MM.1S (cell line): ENCODE data around the gene LRRC56.

ENCODE experiments used
- DNase-seq: peaks from one replicate; pipeline ENCODE4 v3.0.0-alpha.2; 2015
- H2AFZ ChIP-seq: fragments of 300-600 bp; sonication (generic); 2 replicates; pipeline ENCODE4 v1.6.0; 2016; ENCODE audit warnings: antibody characterized with exemption, low read length
- H3F3A ChIP-seq: fragments of 300-600 bp; sonication (generic); 2 replicates; pipeline ENCODE4 v1.6.1; 2016; ENCODE audit warnings: mild to moderate bottlenecking, antibody characterized with exemption, low read length, moderate library complexity, mixed read lengths; ENCODE audit not compliant: insufficient read depth
- H3K27ac ChIP-seq: fragments of 300-600 bp; sonication (generic); 2 replicates; pipeline ENCODE4 v1.5.1; 2016; ENCODE audit warnings: mild to moderate bottlenecking, low read length
- H3K27me3 ChIP-seq: fragments of 300-600 bp; sonication (generic); replicated peaks from 2 replicates; pipeline ENCODE4 v1.6.0; 2016; ENCODE audit warnings: low read length; ENCODE audit not compliant: insufficient read depth
- H3K36me3 ChIP-seq: fragments of 300-600 bp; sonication (generic); replicated peaks from 2 replicates; pipeline ENCODE4 v1.6.1; 2016; ENCODE audit warnings: mild to moderate bottlenecking, low read length, mixed read lengths; ENCODE audit not compliant: insufficient read depth
- H3K4me1 ChIP-seq: fragments of 300-600 bp; sonication (generic); 2 replicates; pipeline ENCODE4 v1.6.1; 2016; ENCODE audit warnings: low read length, mixed read lengths
- H3K4me2 ChIP-seq: fragments of 300-600 bp; sonication (generic); 2 replicates; pipeline ENCODE4 v1.6.0; 2016; ENCODE audit warnings: low read depth, low read length
- H3K4me3 ChIP-seq: fragments of 300-600 bp; sonication (generic); 2 replicates; pipeline ENCODE4 v1.5.1; 2016; ENCODE audit warnings: low read length, mixed read lengths
- H3K79me2 ChIP-seq: fragments of 300-600 bp; sonication (generic); 2 replicates; pipeline ENCODE4 v1.6.1; 2016; ENCODE audit warnings: mixed run types, low read length, mixed read lengths
- H3K9ac ChIP-seq: fragments of 300-600 bp; sonication (generic); 2 replicates; pipeline ENCODE4 v1.6.1; 2016; ENCODE audit warnings: low read length, mixed read lengths
- H3K9me2 ChIP-seq: fragments of 300-600 bp; sonication (generic); replicated peaks from 2 replicates; pipeline ENCODE4 v1.6.1; 2016; ENCODE audit warnings: mild to moderate bottlenecking, low read length, mixed read lengths; ENCODE audit not compliant: insufficient read depth
- H3K9me3 ChIP-seq: fragments of 300-600 bp; sonication (generic); replicated peaks from 2 replicates; pipeline ENCODE4 v1.6.1; 2016; ENCODE audit warnings: mild to moderate bottlenecking, low read length, mixed read lengths; ENCODE audit not compliant: insufficient read depth
- H4K20me1 ChIP-seq: fragments of 300-600 bp; sonication (generic); 2 replicates; pipeline ENCODE4 v1.6.1; 2016; ENCODE audit warnings: mild to moderate bottlenecking, low read length, moderate library complexity, mixed read lengths; ENCODE audit not compliant: insufficient read depth
- CTCF ChIP-seq: fragments of 300-600 bp; sonication (generic); IDR thresholded peaks from 2 replicates; pipeline ENCODE4 v1.5.1; 2016; ENCODE audit warnings: antibody characterized with exemption, low read length, mixed read lengths
- EZH2 ChIP-seq: fragments of 300-600 bp; sonication (generic); optimal IDR thresholded peaks from 2 replicates; pipeline ENCODE3; 2017; ENCODE audit warnings: low read depth, mild to moderate bottlenecking, antibody characterized with exemption, low read length, mixed read lengths
- EZH2phosphoT487 ChIP-seq: fragments of 300-600 bp; sonication (generic); IDR thresholded peaks from 2 replicates; pipeline ENCODE4 v1.6.1; 2018; ENCODE audit warnings: antibody characterized with exemption, low read length

The LRRC56 gene

DNA sequence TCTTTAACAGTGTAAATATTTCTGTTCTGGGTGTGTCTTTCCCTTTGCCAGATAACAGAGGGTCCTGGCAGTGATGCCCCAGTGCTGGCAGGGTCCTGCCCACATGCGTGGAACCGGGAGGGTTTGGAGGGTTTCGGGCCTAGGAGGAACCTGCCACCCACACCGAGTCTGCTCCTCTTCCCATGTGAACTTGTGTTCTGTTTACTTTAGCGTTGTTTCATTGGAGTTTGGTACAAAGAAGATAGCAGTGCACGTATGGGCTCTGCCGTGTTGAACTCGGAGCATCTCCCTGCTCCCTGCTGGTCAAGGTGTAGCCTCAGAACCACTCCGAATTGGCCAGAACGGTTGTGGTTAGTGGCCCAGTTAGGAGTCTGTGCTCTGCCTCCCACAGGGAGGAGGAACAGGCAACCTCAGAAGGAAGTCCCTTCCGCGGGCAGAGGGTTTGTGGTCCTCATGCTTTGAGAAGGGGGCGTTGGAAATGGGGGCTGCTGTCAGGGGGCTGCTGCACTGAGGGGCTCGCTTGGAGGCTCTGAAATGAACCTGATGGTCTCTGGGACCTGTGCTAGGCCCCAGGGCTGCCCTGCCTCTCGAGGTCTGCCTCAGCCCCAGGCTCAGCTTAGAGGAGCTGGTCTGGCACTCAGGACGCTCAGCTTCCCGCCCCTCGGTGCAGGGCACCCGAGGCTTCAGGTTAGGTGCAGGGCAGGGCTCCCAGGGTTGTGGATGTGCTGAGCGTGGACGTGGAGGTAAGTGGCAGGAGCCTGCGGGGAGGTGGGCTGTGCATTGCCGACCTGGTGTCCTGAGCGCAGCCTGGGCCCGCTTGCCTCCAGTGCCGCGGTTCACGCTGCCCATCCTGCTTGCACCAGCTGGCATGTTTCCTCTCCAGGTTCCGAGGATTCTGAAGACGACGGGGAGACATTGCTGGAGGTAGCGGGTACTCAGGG lies 49.3 kb downstream of the LRRC56 start:
- Histone ChIP-seq H3K27ac (no peak overlapping the region), H3K4me3 (no peak overlapping the region), H3K79me2 (peaks cover 75% of the 10 kb centered on the region), H3K27me3 (no peaks in the 10 kb centered on the region), H4K20me1 (0 out of 2 replicates have a peak, but pooled peaks cover 8% of the 10 kb centered on the region), H3K9ac (no peak overlapping the region), H3K9me3 (no peaks in the 10 kb centered on the region), H3F3A (no peaks in the 10 kb centered on the region), H3K4me2 (no peak overlapping the region), H3K4me1 (no peaks in the 10 kb centered on the region), H3K36me3 (peaks cover 15% of the 10 kb centered on the region), H3K9me2 (no peaks in the 10 kb centered on the region), H2AFZ (no peak overlapping the region)
- DNase-seq: no peak
- TF ChIP-seq CTCF: no peak
- TF ChIP-seq EZH2phosphoT487: no peak
- no peak for TF ChIP-seq EZH2

- no peak overlapping the region for H2AFZ ChIP-seq
- H3K4me2 ChIP-seq: no peak overlapping the region
- 0 out of 2 replicates have a peak, but pooled peaks cover 7% of the 10 kb centered on the region for H4K20me1 ChIP-seq
- no peak for TF ChIP-seq EZH2
- no peaks in the 10 kb centered on the region for H3F3A ChIP-seq
- no peak overlapping the region for H3K9ac ChIP-seq
- H3K27ac ChIP-seq: no peak overlapping the region
- peaks cover 72% of the 10 kb centered on the region for H3K79me2 ChIP-seq
- no peaks in the 10 kb centered on the region for H3K9me2 ChIP-seq
- peaks cover 20% of the 10 kb centered on the region for H3K36me3 ChIP-seq
- H3K4me3 ChIP-seq: no peak overlapping the region
- no peak for DNase-seq
- H3K4me1 ChIP-seq: no peaks in the 10 kb centered on the region
- no peaks in the 10 kb centered on the region for H3K27me3 ChIP-seq
- H3K9me3 ChIP-seq: no peaks in the 10 kb centered on the region
Measured at GRCh38 chr11:587546-587945, 50.2 kb downstream of the LRRC56 start.

GRCh38 chr11:587978-588380 lies 50.7 kb downstream of the LRRC56 start:
- Histone ChIP-seq H3K36me3 (peaks cover 21% of the 10 kb centered on the region), H3K79me2 (peaks cover 72% of the 10 kb centered on the region), H3K4me3 (no peak overlapping the region), H2AFZ (no peak overlapping the region), H3K9ac (no peak overlapping the region), H3K9me2 (no peaks in the 10 kb centered on the region), H4K20me1 (0 out of 2 replicates have a peak, but pooled peaks cover 7% of the 10 kb centered on the region), H3K9me3 (no peaks in the 10 kb centered on the region), H3F3A (no peaks in the 10 kb centered on the region), H3K4me2 (no peak overlapping the region), H3K27ac (no peak overlapping the region), H3K4me1 (no peaks in the 10 kb centered on the region), H3K27me3 (no peaks in the 10 kb centered on the region)
- DNase-seq: no peak
- no peak for TF ChIP-seq CTCF
- TF ChIP-seq EZH2: no peak
- no peak for TF ChIP-seq EZH2phosphoT487

GRCh38 chr11:589798-590197 lies 52.5 kb downstream of the LRRC56 start:
- no peaks in the 10 kb centered on the region for H3F3A ChIP-seq
- peaks cover 21% of the 10 kb centered on the region for H3K36me3 ChIP-seq
- no peak overlapping the region for H3K9ac ChIP-seq
- TF ChIP-seq EZH2 (no peak), CTCF (no peak), EZH2phosphoT487 (no peak)
- no peak overlapping the region for H3K27ac ChIP-seq
- no peak overlapping the region for H3K4me3 ChIP-seq
- H2AFZ ChIP-seq: no peak overlapping the region
- no peak overlapping the region for H3K4me2 ChIP-seq
- no peak for DNase-seq
- H3K27me3 ChIP-seq: no peaks in the 10 kb centered on the region
- no peaks in the 10 kb centered on the region for H3K9me2 ChIP-seq
- peaks cover 71% of the 10 kb centered on the region for H3K79me2 ChIP-seq
- H3K4me1 ChIP-seq: no peaks in the 10 kb centered on the region
- H4K20me1 ChIP-seq: 0 out of 2 replicates have a peak, but pooled peaks cover 3% of the 10 kb centered on the region
- H3K9me3 ChIP-seq: no peaks in the 10 kb centered on the region
